Iris pigment epithelial cell (primary cell): ENCODE results near the gene ARHGAP44.
A peak's percentile ranks its signal among the peaks of the same experiment; 100 is the strongest.

Source experiments
- DNase-seq: peaks from one replicate; pipeline ENCODE4 v3.0.0-alpha.2; 2011; ENCODE audit warnings: low read depth

ARHGAP44 gene

DNA sequence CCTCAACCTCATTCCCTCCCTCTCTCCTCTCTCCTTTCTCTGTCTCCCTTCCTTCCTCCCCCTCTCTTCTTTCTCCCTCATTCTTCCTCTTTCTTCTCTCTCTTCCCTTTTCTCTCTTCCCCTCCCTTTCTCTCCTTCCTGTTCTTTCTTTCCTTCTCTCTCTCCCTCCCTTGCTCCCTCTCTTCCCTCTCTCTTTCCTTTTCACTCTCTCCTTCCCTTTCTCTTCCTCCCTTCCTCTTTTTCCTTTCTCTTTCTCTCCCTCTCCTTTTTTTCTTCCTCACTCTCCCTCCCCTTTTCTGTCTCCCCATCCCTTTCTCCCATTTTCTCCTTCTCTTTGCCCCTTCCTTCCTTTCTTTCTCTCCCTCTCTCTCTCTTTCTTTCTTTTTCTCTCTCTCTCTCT lies 236.4 kb downstream of the ARHGAP44 start:
- DNase-seq = no peak

DNA sequence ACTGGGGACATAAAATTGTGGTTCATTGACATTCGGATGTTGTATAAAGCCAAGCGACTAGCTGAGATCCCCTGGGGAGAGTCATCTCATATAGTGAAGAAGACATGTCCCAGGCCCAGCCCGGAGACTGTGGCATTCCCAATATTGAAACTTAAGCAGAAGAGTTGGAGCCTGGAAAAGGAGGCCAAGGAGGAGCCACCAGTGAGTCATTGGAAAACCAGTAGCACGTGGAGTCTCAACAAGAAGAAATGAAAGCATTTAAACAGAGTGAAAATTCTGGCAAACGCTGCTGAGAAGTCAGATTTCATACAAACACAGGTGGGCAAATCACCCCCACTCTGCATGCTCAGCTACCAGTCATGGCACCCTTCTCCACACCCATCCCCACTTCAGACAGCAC lies 237.9 kb downstream of the ARHGAP44 start:
- DNase-seq = peak; percentile 7

DNA sequence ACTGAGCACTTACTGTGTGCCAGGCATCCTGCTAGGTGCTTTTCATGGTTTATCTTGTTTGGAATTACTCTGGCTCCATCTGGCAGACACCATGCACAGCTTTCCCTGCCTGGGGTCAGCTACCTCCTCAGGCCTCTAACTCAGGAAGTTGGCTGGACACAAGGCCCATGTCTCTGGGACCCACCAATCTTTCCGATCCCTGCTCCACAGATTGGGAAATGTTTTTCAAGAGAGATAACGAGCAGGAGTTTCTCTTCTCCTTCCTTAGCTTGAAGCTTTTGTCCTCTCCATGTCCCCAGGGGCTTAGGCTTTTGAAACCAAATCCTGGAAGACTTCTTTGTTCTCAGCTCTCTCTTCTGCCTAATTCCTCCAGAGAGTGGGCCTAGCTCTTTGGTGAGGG lies 240.0 kb downstream of the ARHGAP44 start:
- no peak for DNase-seq

DNA sequence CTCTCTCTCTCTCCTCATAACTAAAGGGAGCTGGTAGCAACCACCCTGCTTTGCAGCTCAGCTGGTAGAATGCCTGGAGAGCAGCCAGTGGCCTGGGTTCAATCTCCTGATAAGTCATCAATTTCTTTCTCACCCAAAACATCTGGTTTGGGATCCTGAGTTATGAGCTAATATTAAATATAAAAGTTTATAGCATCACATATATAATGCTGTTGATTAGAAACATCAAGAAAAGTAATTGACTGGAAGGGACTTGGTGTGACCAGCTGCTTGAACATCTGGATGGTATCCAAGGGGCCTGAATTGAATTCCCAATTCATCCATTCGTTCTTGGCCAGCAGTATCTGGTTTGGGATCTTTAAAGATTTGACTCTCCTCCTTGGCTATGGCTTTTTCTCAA lies 240.8 kb downstream of the ARHGAP44 start:
- DNase-seq = no peak

DNA sequence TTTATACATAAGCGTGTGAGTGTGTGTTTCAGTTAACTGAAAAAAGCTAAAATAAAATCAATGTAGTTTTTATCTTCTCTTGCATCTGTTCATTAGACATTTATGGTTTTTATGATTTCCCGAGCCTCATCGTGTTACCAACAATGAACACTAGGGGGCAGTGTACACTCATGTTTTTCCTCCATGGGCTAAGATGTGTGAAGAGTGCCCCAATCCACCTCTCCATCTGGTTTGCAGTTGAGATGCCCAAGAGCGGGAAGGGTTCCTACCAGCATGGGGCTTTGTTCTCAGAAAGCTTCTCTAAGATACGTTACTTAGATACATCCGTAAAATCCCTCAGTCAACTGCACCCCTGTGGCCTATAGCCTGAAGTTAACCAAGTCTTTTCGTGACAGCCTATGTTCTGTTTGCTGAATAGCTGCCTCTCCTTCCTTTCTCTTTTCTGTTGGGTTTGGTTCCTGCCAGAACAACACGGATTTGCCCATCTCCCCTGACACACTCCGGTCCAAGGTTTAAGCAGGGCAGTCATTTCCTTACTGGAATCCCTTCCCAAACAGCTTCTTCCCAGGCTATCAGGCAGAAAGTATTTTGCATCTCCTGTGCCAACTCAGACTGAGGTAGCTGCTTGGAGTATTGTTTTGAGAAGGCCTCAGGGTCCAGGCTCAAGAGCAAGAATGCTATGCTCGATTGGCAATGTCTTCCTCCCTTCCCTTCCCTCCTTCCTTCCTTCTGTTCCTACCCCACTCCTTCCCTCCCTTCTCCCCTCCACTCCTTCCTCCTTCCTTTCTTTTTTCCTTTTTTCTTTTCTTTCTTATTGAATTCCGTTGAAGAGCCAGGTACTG lies 241.4 kb downstream of the ARHGAP44 start:
- DNase-seq = peak; percentile 46

DNA sequence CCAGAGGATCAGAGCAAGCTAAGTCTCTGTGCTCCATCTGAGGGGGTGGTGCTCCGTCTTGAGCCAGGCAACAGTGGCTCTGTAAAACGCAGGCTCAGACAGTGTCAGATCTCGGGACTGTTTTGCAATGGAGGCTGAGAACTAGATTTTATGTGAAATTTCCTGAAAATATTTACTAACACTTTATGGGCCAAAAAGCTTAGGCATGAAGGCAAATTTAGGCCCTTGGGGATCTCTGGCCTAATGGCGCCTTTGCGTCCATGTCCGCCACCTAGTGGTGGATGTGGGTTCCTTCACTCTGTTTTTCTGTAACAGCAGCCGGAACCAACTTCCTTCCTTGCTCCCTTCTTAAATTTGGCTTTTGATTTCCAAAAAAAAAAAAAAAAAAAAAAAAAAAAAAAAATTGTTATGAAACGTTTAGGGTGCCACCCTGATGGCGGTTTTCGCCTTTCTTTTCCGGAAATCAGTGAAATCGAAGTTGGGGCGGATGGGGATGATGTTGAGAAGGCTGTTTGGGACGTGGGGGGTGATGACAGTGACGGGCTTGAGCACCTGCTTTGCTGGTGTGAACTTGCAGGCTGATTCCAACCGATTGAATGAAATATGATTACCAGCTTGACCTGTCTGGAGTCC lies 242.5 kb downstream of the ARHGAP44 start:
- DNase-seq = peak; percentile 22

DNA sequence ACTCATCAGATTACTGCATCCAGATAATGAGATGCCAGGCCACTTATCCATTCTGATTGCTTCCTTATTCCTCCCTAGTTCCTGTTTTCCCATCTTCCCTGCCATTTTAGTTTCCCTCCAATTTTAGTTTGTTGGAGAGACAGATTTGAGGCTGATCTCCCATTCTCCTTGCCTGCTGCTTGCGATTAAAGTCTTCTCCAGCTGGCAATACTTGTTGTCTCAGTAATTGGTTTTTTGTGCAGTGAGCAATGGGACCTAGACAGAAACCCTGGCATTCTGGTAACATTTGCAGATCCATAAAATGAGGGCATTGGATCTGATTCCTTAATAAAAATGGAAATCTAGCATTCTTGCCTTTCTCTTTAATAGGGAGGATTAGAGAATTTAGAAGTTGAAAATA lies 246.1 kb downstream of the ARHGAP44 start:
- no peak for DNase-seq

DNA sequence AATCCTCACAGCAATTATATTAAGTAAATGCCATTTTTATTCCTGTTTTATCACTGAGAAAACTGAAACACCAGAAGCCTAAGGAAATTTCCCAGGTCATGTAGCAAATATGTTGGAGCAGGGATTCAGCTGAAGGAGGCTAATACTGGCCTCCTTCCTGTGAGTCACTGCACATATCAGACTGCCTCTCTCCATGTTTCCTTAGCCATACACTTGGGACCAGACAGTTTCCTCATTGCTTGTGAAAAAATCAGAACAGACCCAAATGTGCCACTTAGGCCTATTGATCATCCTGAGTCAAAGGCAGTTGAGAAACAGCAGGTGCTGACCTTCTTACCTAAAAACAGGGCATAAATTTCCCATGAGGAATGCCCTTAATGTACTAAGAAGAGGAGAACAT lies 247.5 kb downstream of the ARHGAP44 start:
- DNase-seq = peak; percentile 17

DNA sequence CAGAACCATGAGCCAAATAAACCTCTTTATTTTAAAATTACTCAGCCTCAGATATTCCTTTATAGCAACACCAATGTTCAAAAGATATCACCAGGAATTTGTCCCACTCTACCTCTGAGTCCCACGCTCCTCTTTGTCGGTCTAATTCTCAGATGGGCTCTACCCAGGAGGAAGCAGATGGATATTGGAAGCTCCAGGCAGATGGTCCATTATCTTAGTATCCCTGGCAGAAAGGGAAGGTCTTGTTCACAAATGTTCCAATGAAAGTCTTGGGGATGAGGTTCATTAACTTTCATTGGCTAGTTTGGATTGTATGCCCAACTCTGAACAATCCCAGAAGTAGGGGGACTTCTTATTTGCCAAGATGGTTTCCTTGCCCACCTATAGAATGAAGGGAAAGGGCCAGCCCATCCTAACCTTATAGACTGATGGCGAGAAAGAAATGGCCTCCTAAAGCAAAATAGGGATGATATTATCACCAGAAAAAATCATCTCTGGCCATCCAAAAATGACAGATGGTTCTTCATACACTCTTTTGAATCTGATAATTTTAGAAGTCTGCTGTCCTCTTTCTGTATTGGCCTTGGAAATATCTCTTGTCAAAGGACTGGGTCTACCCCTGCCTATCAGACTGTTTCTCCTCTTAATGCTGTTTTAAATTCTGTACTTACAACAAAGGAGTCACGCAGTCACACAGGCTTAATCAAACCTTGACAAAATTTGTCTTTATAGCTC lies 249.8 kb downstream of the ARHGAP44 start:
- DNase-seq = no peak
